ENCODE results near the gene POLD1. TPM values are rescaled to one million over a fixed set of nuclear protein-coding genes. Genes with fewer than 3 reads are reported as not detected.

The POLD1 gene
- total and polyA plus RNA-seq, 8 donors = 26.0 to 58.3 (median 35.7) TPM

- DNase-seq = peak; percentile 80 to 90 (median 86)
- peak; percentile 80 for ATAC-seq
- H3K9me3 ChIP-seq = no peaks in the 10 kb centered on the region
- H3K27me3 ChIP-seq = no peaks in the 10 kb centered on the region
- peaks cover 0 to 5% of the 10 kb centered on the region in 2 donors for H3K4me1 ChIP-seq
- peak; percentile 84 to 92 for TF ChIP-seq CTCF (IDR thresholded peaks at IDR 0.05)
- no peaks in the 10 kb centered on the region for H3K36me3 ChIP-seq
- peak overlapping the region; percentile 56 to 65 for H3K4me3 ChIP-seq
- peak overlapping the region; percentile 82 to 87 for H3K27ac ChIP-seq
- intact Hi-C loops (cut with DNase I) = loop anchor here in 1 of 2 donors (5.0 to 10.0 kb wide), 3 partner anchors 46 to 416 kb away; partner anchors contain the start of gene SPIB
These were observed 15.2 kb upstream of the POLD1 start for GRCh38 chr19:50368649-50369570.

GRCh38 chr19:50371914-50372475, 12.2 kb upstream of the POLD1 start:
- ATAC-seq (peak; percentile 0), DNase-seq (no peak)
- peaks cover 0 to 13% of the 10 kb centered on the region in 2 donors for H3K4me1 ChIP-seq
- no peaks in the 10 kb centered on the region for H3K27me3 ChIP-seq
- H3K4me3 ChIP-seq = no peak overlapping the region
- no peak for TF ChIP-seq CTCF (IDR thresholded peaks at IDR 0.05)
- H3K27ac ChIP-seq = peak overlapping the region; percentile 9 to 70
- H3K9me3 ChIP-seq = no peaks in the 10 kb centered on the region
- intact Hi-C loops (cut with DNase I) = no loop called here
- H3K36me3 ChIP-seq = no peaks in the 10 kb centered on the region

- H3K4me3 ChIP-seq = peak within 1 kb of the TSS; percentile 88
- peak within 1 kb of the TSS; percentile 96 to 100 for H3K27ac ChIP-seq
- peak; percentile 85 for ATAC-seq
- TF ChIP-seq CTCF (IDR thresholded peaks at IDR 0.05) = no peak
- intact Hi-C loops (cut with DNase I) = no loop called here
- H3K27me3 ChIP-seq = no peaks in the 10 kb centered on the region
- DNase-seq = peak; percentile 93 to 98 (median 95)
- peaks cover 4 to 36% of the 10 kb centered on the region in 2 donors for H3K4me1 ChIP-seq
- H3K9me3 ChIP-seq = no peaks in the 10 kb centered on the region
- H3K36me3 ChIP-seq = peaks cover 0 to 42% of the 10 kb centered on the region in 2 donors
These were observed 7.7 kb upstream of the POLD1 start, which contains the start of gene NR1H2 for GRCh38 chr19:50376166-50377050. Gene NR1H2 (plus strand): TSS chr19:50376457. CDS start chr19:50377606, 1,149 bp downstream.

- Histone ChIP-seq H3K27me3 (no peaks in the 10 kb centered on the region), H3K27ac (peak overlapping the region in 1 of 2 donors; percentile 100), H3K4me1 (peaks cover 4 to 36% of the 10 kb centered on the region in 2 donors), H3K4me3 (peak overlapping the region in 1 of 2 donors; percentile 88), H3K36me3 (peaks cover 0 to 49% of the 10 kb centered on the region in 2 donors), H3K9me3 (no peaks in the 10 kb centered on the region)
- no peak for TF ChIP-seq CTCF (IDR thresholded peaks at IDR 0.05)
- ATAC-seq (peak; percentile 0), DNase-seq (no peak)
- intact Hi-C loops (cut with DNase I) = no loop called here
These were observed 7.1 kb upstream of the POLD1 start for GRCh38 chr19:50377051-50377461.

Data from left lung (tissue), 10 donors.